GM12892 (cell line): ENCODE measurements around the gene TEX22.

Experiments
- POLR2A ChIP-seq: IDR thresholded peaks from 2 replicates; pipeline ENCODE4 v1.6.1; 2011; ENCODE audit warnings: low read depth, low read length, control low read depth
- TAF1 ChIP-seq: IDR thresholded peaks from 2 replicates; pipeline ENCODE4 v1.6.1; 2011; ENCODE audit warnings: low read depth, mild to moderate bottlenecking, control low read depth, low read length, borderline replicate concordance

DNA sequence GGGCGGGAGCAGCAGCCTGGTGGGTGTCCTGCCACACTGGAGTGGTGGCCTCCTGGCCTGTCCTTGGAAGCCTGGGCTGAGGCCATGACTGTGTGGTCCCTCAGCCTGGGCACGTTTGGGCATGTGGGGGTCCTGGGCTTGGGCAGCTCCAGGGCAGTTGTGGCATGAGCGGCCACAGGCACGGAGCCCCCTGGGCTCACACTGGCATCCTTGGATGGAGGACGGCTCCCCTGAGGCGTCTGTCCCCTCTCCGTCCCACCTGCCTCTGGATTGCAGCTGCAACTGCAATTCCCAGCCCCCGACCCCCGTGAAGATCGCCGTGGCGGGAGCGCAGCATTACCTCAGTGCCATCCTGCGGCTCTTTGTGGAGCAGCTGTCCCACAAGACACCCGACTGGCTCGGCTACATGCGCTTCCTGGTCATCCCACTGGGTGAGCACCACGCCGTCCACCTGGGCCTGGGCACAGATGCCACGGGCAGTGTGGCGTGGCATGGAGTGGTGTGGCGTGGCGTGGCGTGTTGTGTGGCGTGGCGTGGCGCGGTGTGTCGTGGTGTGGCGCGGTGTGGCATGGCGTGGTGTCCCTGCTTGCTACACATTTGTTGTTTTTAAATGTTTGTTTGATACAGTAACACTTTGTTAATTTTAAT lies 15.1 kb upstream of the TEX22 start:
- TF ChIP-seq TAF1 (no peak), POLR2A (no peak)
